CD4-positive, CD25-positive, alpha-beta regulatory T cell (primary cell): Measurements from ENCODE around the gene ANKRD44. TPM values are rescaled to one million over a fixed set of nuclear protein-coding genes. Genes with fewer than 3 reads are reported as not detected.

Experiments
- ATAC-seq, 2 donors: fragments of 150-1000 bp; cut with Tn5 transposase; one replicate each; pipeline ENCODE4 v1.10.0; 2021; ENCODE audit warnings: low read depth in 2 of 2, moderate number of reproducible peaks in 2 of 2, moderate library complexity in 1 of 2
- DNase-seq, 3 donors: peaks; one replicate each; pipeline versions ENCODE4 v3.0.0 to v3.0.0-alpha.2; 2012 to 2022; ENCODE audit warnings: mixed read lengths in 1 of 3
- H3K27ac ChIP-seq: one replicate; pipeline ENCODE4 v1.7.0; 2013; ENCODE audit warnings: mild to moderate bottlenecking, low read length; ENCODE audit not compliant: insufficient read depth, poor library complexity, severe bottlenecking
- H3K27me3 ChIP-seq: one replicate; pipeline ENCODE4 v1.7.0; 2013; ENCODE audit warnings: low read length; ENCODE audit not compliant: control insufficient read depth, insufficient read depth
- H3K36me3 ChIP-seq: one replicate; pipeline ENCODE4 v1.7.0; 2013; ENCODE audit warnings: mild to moderate bottlenecking, low read length, moderate library complexity; ENCODE audit not compliant: control insufficient read depth, insufficient read depth
- H3K4me1 ChIP-seq: 2 replicates; pipeline ENCODE4 v1.7.0; 2013; ENCODE audit warnings: mild to moderate bottlenecking, low read length; ENCODE audit not compliant: insufficient read depth, control insufficient read depth, poor library complexity, severe bottlenecking
- H3K4me3 ChIP-seq: one replicate; pipeline ENCODE4 v1.7.0; 2013; ENCODE audit warnings: low read depth, mild to moderate bottlenecking, low read length, moderate library complexity
- H3K9me3 ChIP-seq, 2 experiments: 1 replicate in 1 of 2; 2 replicates in 1 of 2; pipeline ENCODE4 v1.7.0; 2013; ENCODE audit warnings: low read length in 2 of 2, mild to moderate bottlenecking in 1 of 2, moderate library complexity in 1 of 2; ENCODE audit not compliant: control insufficient read depth in 2 of 2
- H3K27ac Mint-ChIP-seq, 3 donors: one replicate each; pipeline ENCODE4 v1.8.0; 2020 to 2022; ENCODE audit warnings: mild to moderate bottlenecking in 3 of 3, mixed read lengths in 3 of 3, moderate library complexity in 2 of 3
- H3K27me3 Mint-ChIP-seq: one replicate; pipeline ENCODE4 v1.8.0; 2022; ENCODE audit warnings: mild to moderate bottlenecking, mixed read lengths
- H3K36me3 Mint-ChIP-seq: one replicate; pipeline ENCODE4 v1.8.0; 2020; ENCODE audit warnings: mixed read lengths
- H3K4me1 Mint-ChIP-seq, 4 donors: one replicate each; pipeline ENCODE4 v1.8.0; 2020 to 2022; ENCODE audit warnings: mixed read lengths in 4 of 4, mild to moderate bottlenecking in 1 of 4
- H3K4me3 Mint-ChIP-seq, 4 donors: one replicate each; pipeline ENCODE4 v1.8.0; 2020 to 2022; ENCODE audit warnings: mild to moderate bottlenecking in 4 of 4, mixed read lengths in 4 of 4, moderate library complexity in 3 of 4
- H3K9me3 Mint-ChIP-seq, 7 donors: one replicate each; pipeline ENCODE4 v1.8.0; 2020 to 2022; ENCODE audit warnings: mixed read lengths in 7 of 7, mild to moderate bottlenecking in 3 of 7, moderate library complexity in 2 of 7
- polyA plus RNA-seq, 4 donors: library from polyadenylated mRNA; unstranded; fragments of 300-500 nt; fragmentation: Illumina TruSeq; gene quantifications; one replicate each; pipeline ENCODE4 v1.2.3, GENCODE V29; 2021
- total RNA-seq: library from RNA; stranded (reverse); gene quantifications from one replicate; pipeline ENCODE4 v1.2.3, GENCODE V29; 2022

ANKRD44 gene
- total and polyA plus RNA-seq, 5 donors from 2014 or later = 69.6 to 301 (median 85.0) TPM

GRCh38 chr2:197042739-197043196, 267.8 kb downstream of the ANKRD44 start:
- Histone ChIP-seq H3K27me3 (no peaks in the 10 kb centered on the region), H3K9me3 (no peaks in the 10 kb centered on the region), H3K27ac (peak overlapping the region; percentile 19), H3K4me3 (no peak overlapping the region), H3K4me1 (no peaks in the 10 kb centered on the region), H3K36me3 (peaks cover 35% of the 10 kb centered on the region)
- Mint-ChIP-seq H3K27ac (peak overlapping the region in 1 of 3 donors; percentile 45), H3K4me3 (no peak overlapping the region), H3K36me3 (peaks cover 30% of the 10 kb centered on the region), H3K4me1 (peaks cover 31 to 39% (median 35%) of the 10 kb centered on the region in 4 donors), H3K9me3 (peaks cover 0 to 2% (median 0%) of the 10 kb centered on the region in 7 donors), H3K27me3 (no peaks in the 10 kb centered on the region)
- ATAC-seq (no peak), DNase-seq (no peak)

GRCh38 chr2:197037863-197038398, 272.6 kb downstream of the ANKRD44 start:
- DNase-seq = no peak
- H3K27me3 Mint-ChIP-seq = no peaks in the 10 kb centered on the region
- H3K36me3 ChIP-seq = peaks cover 56% of the 10 kb centered on the region

GRCh38 chr2:197035002-197035401, 275.6 kb downstream of the ANKRD44 start:
- Mint-ChIP-seq H3K27ac (peak overlapping the region; percentile 51 to 72 (median 63)), H3K4me3 (no peak overlapping the region), H3K36me3 (peaks cover 56% of the 10 kb centered on the region), H3K9me3 (peaks cover 0 to 5% (median 0%) of the 10 kb centered on the region in 7 donors), H3K4me1 (peaks cover 49 to 68% (median 54%) of the 10 kb centered on the region in 4 donors), H3K27me3 (no peaks in the 10 kb centered on the region)
- H3K4me3 ChIP-seq = no peak overlapping the region
- H3K27me3 ChIP-seq = no peaks in the 10 kb centered on the region
- H3K4me1 ChIP-seq = peaks cover 13% of the 10 kb centered on the region
- ATAC-seq (no peak), DNase-seq (no peak)
- no peak overlapping the region for H3K27ac ChIP-seq
- no peaks in the 10 kb centered on the region for H3K9me3 ChIP-seq
- H3K36me3 ChIP-seq = peaks cover 71% of the 10 kb centered on the region

More at GRCh38 chr2:197037863-197038398, 272.6 kb downstream of the ANKRD44 start:
- H3K27ac Mint-ChIP-seq = peak overlapping the region; percentile 38 to 79 (median 73)
- Histone ChIP-seq H3K9me3 (no peaks in the 10 kb centered on the region), H3K27me3 (no peaks in the 10 kb centered on the region), H3K27ac (no peak overlapping the region), H3K4me1 (no peaks in the 10 kb centered on the region), H3K4me3 (no peak overlapping the region)
- peaks cover 44 to 70% (median 48%) of the 10 kb centered on the region in 4 donors for H3K4me1 Mint-ChIP-seq
- ATAC-seq = no peak
- H3K36me3 Mint-ChIP-seq = peaks cover 53% of the 10 kb centered on the region
- H3K4me3 Mint-ChIP-seq = no peak overlapping the region
- peaks cover 0 to 2% (median 0%) of the 10 kb centered on the region in 7 donors for H3K9me3 Mint-ChIP-seq

GRCh38 chr2:197034292-197034691, 276.3 kb downstream of the ANKRD44 start:
- Histone ChIP-seq H3K27me3 (no peaks in the 10 kb centered on the region), H3K9me3 (no peaks in the 10 kb centered on the region), H3K4me1 (peaks cover 13% of the 10 kb centered on the region), H3K4me3 (no peak overlapping the region), H3K36me3 (peaks cover 74% of the 10 kb centered on the region), H3K27ac (no peak overlapping the region)
- no peak for ATAC-seq
- H3K4me1 Mint-ChIP-seq = peaks cover 45 to 63% (median 54%) of the 10 kb centered on the region in 4 donors
- H3K27me3 Mint-ChIP-seq = no peaks in the 10 kb centered on the region
- DNase-seq = no peak
- H3K4me3 Mint-ChIP-seq = peak overlapping the region in 1 of 4 donors; percentile 54
- H3K36me3 Mint-ChIP-seq = peaks cover 63% of the 10 kb centered on the region
- H3K9me3 Mint-ChIP-seq = peaks cover 0 to 5% (median 0%) of the 10 kb centered on the region in 7 donors
- H3K27ac Mint-ChIP-seq = no peak overlapping the region

- H3K36me3 Mint-ChIP-seq = peaks cover 66% of the 10 kb centered on the region
- peak overlapping the region in 2 of 4 donors; percentile 7 to 33 for H3K4me3 Mint-ChIP-seq
- no peak for DNase-seq
- no peaks in the 10 kb centered on the region for H3K9me3 ChIP-seq
- no peaks in the 10 kb centered on the region for H3K27me3 Mint-ChIP-seq
- H3K27me3 ChIP-seq = no peaks in the 10 kb centered on the region
- ATAC-seq = no peak
- H3K4me1 ChIP-seq = peaks cover 13% of the 10 kb centered on the region
- peaks cover 0 to 5% (median 0%) of the 10 kb centered on the region in 7 donors for H3K9me3 Mint-ChIP-seq
- no peak overlapping the region for H3K4me3 ChIP-seq
- H3K4me1 Mint-ChIP-seq = peaks cover 41 to 61% (median 52%) of the 10 kb centered on the region in 4 donors
- peak overlapping the region; percentile 20 for H3K27ac ChIP-seq
- H3K27ac Mint-ChIP-seq = peak overlapping the region; percentile 65 to 95 (median 65)
- H3K36me3 ChIP-seq = peaks cover 72% of the 10 kb centered on the region
Observed at GRCh38 chr2:197033222-197033621, 277.4 kb downstream of the ANKRD44 start.

- DNase-seq (peak in 1 of 3 donors; percentile 66), ATAC-seq (peak; percentile 52 to 54)
- H3K9me3 Mint-ChIP-seq = peaks cover 0 to 5% (median 0%) of the 10 kb centered on the region in 7 donors
- Histone ChIP-seq H3K27me3 (no peaks in the 10 kb centered on the region), H3K4me1 (peaks cover 13% of the 10 kb centered on the region), H3K27ac (no peak overlapping the region), H3K9me3 (no peaks in the 10 kb centered on the region), H3K4me3 (peak overlapping the region; percentile 34), H3K36me3 (peaks cover 67% of the 10 kb centered on the region)
- H3K27me3 Mint-ChIP-seq = no peaks in the 10 kb centered on the region
- H3K4me3 Mint-ChIP-seq = peak overlapping the region in 3 of 4 donors; percentile 9 to 41 (median 16)
- H3K4me1 Mint-ChIP-seq = peaks cover 41 to 56% (median 46%) of the 10 kb centered on the region in 4 donors
- H3K27ac Mint-ChIP-seq = peak overlapping the region; percentile 17 to 95 (median 65)
- peaks cover 61% of the 10 kb centered on the region for H3K36me3 Mint-ChIP-seq
Observed at GRCh38 chr2:197031803-197032202, 278.8 kb downstream of the ANKRD44 start.

- H3K36me3 ChIP-seq = peaks cover 73% of the 10 kb centered on the region
Observed at GRCh38 chr2:197030090-197030489, 280.5 kb downstream of the ANKRD44 start.

More at GRCh38 chr2:197030090-197030489, 280.5 kb downstream of the ANKRD44 start:
- H3K9me3 ChIP-seq = no peaks in the 10 kb centered on the region
- H3K27me3 ChIP-seq = no peaks in the 10 kb centered on the region
- Mint-ChIP-seq H3K4me3 (no peak overlapping the region), H3K4me1 (peaks cover 45 to 48% (median 47%) of the 10 kb centered on the region in 4 donors), H3K27ac (peak overlapping the region in 2 of 3 donors; percentile 68 to 89), H3K36me3 (peaks cover 63% of the 10 kb centered on the region), H3K9me3 (peaks cover 0 to 6% (median 0%) of the 10 kb centered on the region in 7 donors), H3K27me3 (no peaks in the 10 kb centered on the region)
- H3K27ac ChIP-seq = no peak overlapping the region
- no peak overlapping the region for H3K4me3 ChIP-seq
- ATAC-seq (no peak), DNase-seq (no peak)
- peaks cover 13% of the 10 kb centered on the region for H3K4me1 ChIP-seq
